Effector memory CD4-positive, alpha-beta T cell (primary cell): ENCODE results near the gene MACROD2.

ENCODE experiments used
- DNase-seq, 3 donors: peaks; one replicate each; pipeline ENCODE4 v3.0.0-alpha.2; 2020
- H3K27ac ChIP-seq: 2 replicates; pipeline ENCODE4 v1.7.0; 2013; ENCODE audit warnings: mild to moderate bottlenecking, low read length, moderate library complexity; ENCODE audit not compliant: insufficient read depth, poor library complexity, severe bottlenecking
- H3K27me3 ChIP-seq: replicated peaks from 2 replicates; pipeline ENCODE4 v1.7.0; 2013; ENCODE audit warnings: mild to moderate bottlenecking, low read length; ENCODE audit not compliant: insufficient read depth, control insufficient read depth, poor library complexity, severe bottlenecking
- H3K36me3 ChIP-seq: 2 replicates; pipeline ENCODE4 v1.7.0; 2013; ENCODE audit warnings: mild to moderate bottlenecking, low read length, moderate library complexity; ENCODE audit not compliant: control insufficient read depth, insufficient read depth
- H3K4me1 ChIP-seq: 2 replicates; pipeline ENCODE4 v1.7.0; 2013; ENCODE audit warnings: low read length, mild to moderate bottlenecking; ENCODE audit not compliant: control insufficient read depth, insufficient read depth, poor library complexity, severe bottlenecking
- H3K4me3 ChIP-seq: 2 replicates; pipeline ENCODE4 v1.7.0; 2013; ENCODE audit warnings: low read length, low read depth, mild to moderate bottlenecking; ENCODE audit not compliant: insufficient read depth, poor library complexity, severe bottlenecking
- H3K9me3 ChIP-seq: 2 replicates; pipeline ENCODE4 v1.7.0; 2013; ENCODE audit warnings: mild to moderate bottlenecking, low read length, moderate library complexity; ENCODE audit not compliant: control insufficient read depth

MACROD2 gene

DNA sequence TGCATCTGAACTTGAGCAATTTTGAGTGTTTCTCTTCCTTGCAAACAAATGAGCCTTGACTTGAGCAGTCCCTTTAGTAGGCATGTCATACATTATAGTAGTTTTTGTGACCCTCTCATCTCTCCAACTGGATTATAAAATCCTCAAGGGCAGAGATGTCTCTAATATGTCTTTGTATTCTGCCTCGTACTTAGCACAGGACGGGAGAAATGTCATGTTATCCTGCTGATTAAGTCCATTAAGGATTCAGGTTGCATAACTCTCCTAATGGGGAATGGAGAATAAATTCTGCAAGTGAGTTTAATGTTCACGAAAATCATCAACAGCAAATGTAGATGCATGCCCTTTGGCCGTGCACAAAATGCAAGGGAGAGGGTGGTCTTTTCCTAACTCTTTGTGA, 1635.0 kb downstream of the MACROD2 start:
- no peaks in the 10 kb centered on the region for H3K27me3 ChIP-seq
- DNase-seq, result no peak
- H3K4me1 ChIP-seq, result no peaks in the 10 kb centered on the region
- no peaks in the 10 kb centered on the region for H3K9me3 ChIP-seq
- no peaks in the 10 kb centered on the region for H3K36me3 ChIP-seq
- H3K4me3 ChIP-seq, result no peak overlapping the region
- H3K27ac ChIP-seq, result no peak overlapping the region

DNA sequence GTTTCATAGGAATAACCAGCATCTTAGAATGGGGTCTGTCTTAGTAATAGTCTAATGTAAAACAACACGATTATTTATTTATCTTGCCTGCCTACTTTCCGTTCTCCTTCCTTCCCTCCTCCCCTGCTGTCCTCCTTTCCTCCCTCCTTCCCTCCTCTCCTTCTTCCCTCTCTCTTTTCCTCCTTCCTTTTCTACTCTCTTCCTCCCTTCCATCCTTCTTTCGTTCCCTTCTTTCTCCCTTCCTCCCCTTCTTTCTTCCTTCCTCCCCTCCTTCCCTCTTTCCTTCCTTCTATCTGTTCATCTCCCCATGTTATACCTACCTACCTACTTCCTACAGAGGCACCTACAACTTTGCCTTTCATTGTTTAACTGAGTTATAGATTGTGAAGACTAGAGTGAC, 1637.4 kb downstream of the MACROD2 start:
- H3K27ac ChIP-seq, result no peak overlapping the region
- no peak for DNase-seq
- no peaks in the 10 kb centered on the region for H3K36me3 ChIP-seq
- no peaks in the 10 kb centered on the region for H3K27me3 ChIP-seq
- H3K4me3 ChIP-seq, result no peak overlapping the region
- no peaks in the 10 kb centered on the region for H3K9me3 ChIP-seq
- no peaks in the 10 kb centered on the region for H3K4me1 ChIP-seq

DNA sequence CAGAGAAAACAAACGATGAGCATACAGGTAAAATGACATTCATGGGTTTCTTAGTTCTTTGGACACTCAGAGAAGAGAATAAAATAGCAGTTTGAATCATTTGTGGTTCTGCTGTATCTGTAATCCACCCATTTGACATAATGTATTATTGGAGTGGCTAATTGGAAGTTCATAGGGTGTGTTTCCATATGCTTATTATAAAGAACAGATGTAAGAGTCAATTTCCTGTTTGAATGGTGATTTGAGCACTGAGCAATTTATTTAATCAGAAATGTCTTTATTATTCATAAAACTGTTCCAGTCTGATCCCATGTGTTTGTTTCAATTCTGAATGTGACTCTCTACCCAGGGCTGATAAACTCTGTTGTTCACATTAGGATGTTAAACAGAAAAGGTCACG, 1638.8 kb downstream of the MACROD2 start:
- no peak for DNase-seq
- no peak overlapping the region for H3K4me3 ChIP-seq
- no peaks in the 10 kb centered on the region for H3K9me3 ChIP-seq
- no peak overlapping the region for H3K27ac ChIP-seq
- no peaks in the 10 kb centered on the region for H3K36me3 ChIP-seq
- H3K4me1 ChIP-seq, result no peaks in the 10 kb centered on the region
- H3K27me3 ChIP-seq, result no peaks in the 10 kb centered on the region

DNA sequence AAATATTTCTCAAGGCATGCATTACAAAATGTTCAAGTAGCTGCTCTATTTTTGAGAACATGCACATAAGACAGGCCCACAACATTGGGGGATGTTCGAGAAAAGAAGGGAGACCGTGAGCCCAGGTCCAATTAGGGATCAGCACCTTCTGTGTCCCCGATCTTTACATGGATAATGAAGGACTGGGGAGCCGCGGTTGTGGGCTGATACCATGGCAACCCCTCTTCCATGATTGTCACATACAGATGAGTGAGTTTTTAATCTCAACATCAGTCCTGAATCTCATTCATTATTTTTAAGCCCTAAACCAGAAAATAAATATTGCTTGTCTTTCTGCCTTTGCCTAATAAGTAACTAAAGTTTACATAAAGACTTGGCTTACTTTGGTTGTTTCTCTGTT, 1642.2 kb downstream of the MACROD2 start:
- Histone ChIP-seq H3K27ac (no peak overlapping the region), H3K36me3 (no peaks in the 10 kb centered on the region), H3K9me3 (no peaks in the 10 kb centered on the region), H3K4me3 (no peak overlapping the region), H3K27me3 (no peaks in the 10 kb centered on the region), H3K4me1 (no peaks in the 10 kb centered on the region)
- no peak for DNase-seq

DNA sequence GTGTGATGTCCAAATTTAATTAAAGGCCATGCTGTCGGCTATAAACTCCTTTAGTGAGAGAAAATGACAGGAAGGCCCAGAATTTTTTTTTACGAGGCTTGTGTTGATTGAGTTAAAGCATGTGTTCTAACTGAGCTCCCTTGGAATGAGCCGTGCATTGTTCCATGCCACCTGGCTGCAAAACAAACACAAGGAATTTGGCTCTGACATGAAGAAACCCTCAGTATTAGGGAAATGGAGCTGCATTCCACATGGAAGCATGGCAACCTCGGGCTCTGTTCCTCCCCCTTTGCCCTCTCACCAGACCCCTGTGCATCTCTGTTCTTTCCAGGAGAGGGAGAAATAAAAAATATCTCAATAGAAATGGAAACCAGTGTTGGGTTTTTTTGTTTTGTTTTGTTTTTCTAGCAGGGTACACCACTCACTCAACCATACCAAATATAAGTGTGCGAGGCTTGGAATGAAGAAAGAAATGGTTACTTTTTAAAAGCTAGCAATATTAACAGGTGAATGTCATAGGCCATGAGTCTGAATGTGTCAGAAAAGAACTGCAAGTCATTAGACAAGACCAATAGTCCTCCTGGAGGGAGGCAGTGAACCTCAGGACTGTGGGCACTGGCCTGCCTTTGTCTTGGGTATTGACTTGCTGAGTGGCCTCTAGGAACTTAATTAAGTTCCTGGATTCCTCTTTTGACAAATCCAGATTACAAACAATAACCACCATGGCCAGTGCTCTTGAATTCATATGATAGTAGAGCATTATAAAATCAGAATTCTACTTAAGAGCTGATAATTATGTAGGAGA, 1642.8 kb downstream of the MACROD2 start:
- Histone ChIP-seq H3K4me3 (no peak overlapping the region), H3K9me3 (no peaks in the 10 kb centered on the region), H3K4me1 (no peaks in the 10 kb centered on the region), H3K36me3 (no peaks in the 10 kb centered on the region), H3K27ac (no peak overlapping the region), H3K27me3 (no peaks in the 10 kb centered on the region)
- no peak for DNase-seq

DNA sequence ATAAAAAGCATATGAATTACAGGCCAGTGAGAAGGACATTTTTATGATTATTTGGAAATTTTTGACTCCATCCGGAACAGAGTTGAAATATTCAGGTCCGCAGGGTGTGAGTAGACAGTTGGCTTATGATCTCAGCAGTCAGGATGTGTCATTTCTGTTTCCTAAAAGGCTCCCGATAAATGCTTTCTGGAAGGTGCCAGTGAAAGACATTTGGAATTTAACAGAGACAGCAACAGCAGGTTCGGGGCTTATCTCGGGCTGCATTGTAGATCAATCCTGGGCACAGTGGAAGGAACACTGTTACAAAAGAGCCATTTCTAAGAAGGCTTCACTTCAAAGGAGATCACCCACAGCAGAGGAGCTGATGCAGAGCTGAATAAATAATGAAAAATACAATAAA, 1643.5 kb downstream of the MACROD2 start:
- H3K4me1 ChIP-seq, result no peaks in the 10 kb centered on the region
- DNase-seq, result no peak
- H3K27ac ChIP-seq, result no peak overlapping the region
- no peak overlapping the region for H3K4me3 ChIP-seq
- H3K36me3 ChIP-seq, result no peaks in the 10 kb centered on the region
- H3K9me3 ChIP-seq, result no peaks in the 10 kb centered on the region
- no peaks in the 10 kb centered on the region for H3K27me3 ChIP-seq

DNA sequence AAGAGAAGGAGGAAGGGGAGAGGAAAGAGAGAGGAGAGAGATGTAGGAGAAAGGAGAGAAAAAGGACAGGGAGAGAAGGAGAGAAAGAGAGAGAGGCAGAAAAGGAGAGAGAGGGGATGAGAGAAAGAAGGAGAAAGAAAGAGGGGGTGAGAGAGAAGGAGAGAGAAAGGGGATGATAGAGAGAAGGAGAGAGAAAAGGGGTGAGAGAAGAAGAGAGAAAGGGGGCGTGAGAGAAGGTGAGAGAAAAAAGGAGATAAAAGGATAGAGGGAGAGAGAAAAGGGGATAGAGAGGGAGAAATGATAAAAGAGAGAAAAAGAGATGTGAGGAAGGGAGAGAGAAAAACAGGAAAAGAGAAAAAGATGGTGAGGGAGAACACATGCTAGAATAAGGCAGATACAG, 1644.5 kb downstream of the MACROD2 start:
- no peak for DNase-seq
- Histone ChIP-seq H3K9me3 (no peaks in the 10 kb centered on the region), H3K4me1 (no peaks in the 10 kb centered on the region), H3K36me3 (no peaks in the 10 kb centered on the region), H3K4me3 (no peak overlapping the region), H3K27ac (no peak overlapping the region), H3K27me3 (no peaks in the 10 kb centered on the region)

DNA sequence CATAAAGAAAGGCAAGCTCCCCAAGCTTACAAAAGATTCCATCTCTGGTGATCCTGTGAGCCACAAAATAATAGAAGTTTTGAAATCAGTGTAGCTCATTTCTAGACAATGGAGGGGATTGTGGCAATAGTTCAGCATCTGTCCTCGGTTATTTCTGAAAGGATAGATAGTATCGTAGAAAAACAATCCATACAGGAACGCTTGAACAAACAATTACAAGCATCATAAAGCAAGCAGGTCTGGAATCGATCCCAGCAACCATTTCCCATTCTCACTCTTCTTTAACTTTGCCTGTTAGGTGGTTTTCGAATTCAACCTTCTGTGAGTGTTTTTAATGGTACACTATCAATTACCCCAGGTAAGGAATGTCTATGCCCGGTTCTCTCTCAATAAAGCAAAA, 1646.8 kb downstream of the MACROD2 start:
- no peaks in the 10 kb centered on the region for H3K9me3 ChIP-seq
- DNase-seq, result no peak
- H3K4me3 ChIP-seq, result no peak overlapping the region
- no peaks in the 10 kb centered on the region for H3K4me1 ChIP-seq
- H3K27ac ChIP-seq, result no peak overlapping the region
- no peaks in the 10 kb centered on the region for H3K36me3 ChIP-seq
- H3K27me3 ChIP-seq, result no peaks in the 10 kb centered on the region

DNA sequence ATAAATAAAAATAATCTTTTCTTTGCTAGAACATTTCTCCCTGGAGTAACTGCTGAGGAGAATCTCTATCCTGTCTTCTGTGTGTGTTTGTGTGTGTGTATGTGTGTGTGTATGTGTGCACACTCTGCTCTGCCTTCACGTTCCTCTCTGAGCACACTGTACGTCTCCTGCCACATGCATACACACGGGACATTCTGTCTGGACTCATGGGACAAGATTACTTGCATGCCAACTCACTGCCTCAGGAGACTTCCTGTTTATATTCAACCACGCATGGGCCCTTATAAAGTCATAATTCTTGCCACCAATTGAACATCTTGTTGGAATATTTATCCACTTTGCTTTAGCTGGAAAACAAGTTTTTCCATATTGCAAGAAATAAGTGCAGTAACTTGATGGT, 1647.4 kb downstream of the MACROD2 start:
- H3K4me1 ChIP-seq, result no peaks in the 10 kb centered on the region
- no peaks in the 10 kb centered on the region for H3K27me3 ChIP-seq
- no peak overlapping the region for H3K27ac ChIP-seq
- no peak overlapping the region for H3K4me3 ChIP-seq
- H3K36me3 ChIP-seq, result no peaks in the 10 kb centered on the region
- H3K9me3 ChIP-seq, result no peaks in the 10 kb centered on the region
- no peak for DNase-seq

DNA sequence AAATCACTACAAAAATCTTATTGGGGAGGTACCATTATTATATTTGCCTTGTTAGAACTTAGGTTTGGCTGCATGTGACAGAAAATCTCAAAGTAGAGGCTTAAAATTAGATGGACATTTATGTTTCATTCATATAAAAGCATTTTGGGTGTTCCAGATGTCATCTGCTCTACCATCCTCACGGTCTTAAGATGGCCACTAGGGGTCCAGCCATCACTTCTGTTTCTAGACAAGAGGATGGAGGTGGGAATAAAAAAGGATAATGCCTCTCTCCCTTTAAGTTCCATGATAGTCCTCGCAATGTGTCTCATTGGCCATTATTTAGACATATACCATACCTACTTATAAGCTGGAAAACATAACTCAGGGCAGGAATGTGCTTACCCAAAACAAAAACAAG, 1648.4 kb downstream of the MACROD2 start:
- Histone ChIP-seq H3K4me1 (no peaks in the 10 kb centered on the region), H3K27me3 (no peaks in the 10 kb centered on the region), H3K27ac (no peak overlapping the region), H3K36me3 (no peaks in the 10 kb centered on the region), H3K4me3 (no peak overlapping the region), H3K9me3 (no peaks in the 10 kb centered on the region)
- no peak for DNase-seq
